Naive thymus-derived CD4-positive, alpha-beta T cell (primary cell): Measurements from ENCODE around the gene CALM1. TPM values are rescaled to one million over a fixed set of nuclear protein-coding genes. Genes with fewer than 3 reads are reported as not detected.
A peak's percentile ranks its signal among the peaks of the same experiment; 100 is the strongest.

ENCODE experiments used
- ATAC-seq: fragments of 150-1000 bp; cut with Tn5 transposase; 2 replicates; pipeline ENCODE4 v1.10.0; 2021; ENCODE audit warnings: mild to moderate bottlenecking, moderate library complexity
- CTCF ChIA-PET: fragments of 350-600 bp; sonication (Branson Sonifier 250); formaldehyde crosslinking; loops from one replicate; lab custom pipeline; 2021; ENCODE audit warnings: antibody characterized with exemption; lab: Charles Lee
- POLR2A ChIA-PET: fragments of 350-600 bp; sonication (Branson Sonifier 250); formaldehyde crosslinking; loops from one replicate; lab custom pipeline; 2021; ENCODE audit warnings: antibody characterized with exemption, inconsistent platforms; lab: Charles Lee
- DNase-seq, 9 donors: peaks; one replicate each; pipeline versions ENCODE4 v3.0.0 to v3.0.0-alpha.2; 2020 to 2022; ENCODE audit warnings: mixed read lengths in 1 of 9
- H3K27ac ChIP-seq: one replicate; pipeline ENCODE4 v1.7.0; 2013; ENCODE audit warnings: mild to moderate bottlenecking, low read depth, low read length, moderate library complexity
- H3K27me3 ChIP-seq, 2 donors: one replicate each; pipeline ENCODE4 v1.7.0; 2013; ENCODE audit warnings: low read length in 2 of 2, mild to moderate bottlenecking in 2 of 2, moderate library complexity in 2 of 2; ENCODE audit not compliant: control insufficient read depth in 2 of 2, insufficient read depth in 2 of 2
- H3K36me3 ChIP-seq, 3 experiments: 1 replicate in 2 of 3; 2 replicates in 1 of 3; pipeline ENCODE4 v1.7.0; 2013; ENCODE audit warnings: low read length in 3 of 3, mild to moderate bottlenecking in 3 of 3, moderate library complexity in 1 of 3; ENCODE audit not compliant: insufficient read depth in 3 of 3, control insufficient read depth in 2 of 3
- H3K4me1 ChIP-seq, 2 donors: one replicate each; pipeline ENCODE4 v1.7.0; 2013; ENCODE audit warnings: low read length in 2 of 2, mild to moderate bottlenecking in 2 of 2, moderate library complexity in 1 of 2; ENCODE audit not compliant: control insufficient read depth in 2 of 2, insufficient read depth in 2 of 2
- H3K4me3 ChIP-seq: 2 replicates; pipeline ENCODE4 v1.7.0; 2013; ENCODE audit warnings: mild to moderate bottlenecking, low read length
- H3K9me3 ChIP-seq, 3 experiments: 1 replicate in 2 of 3; 2 replicates in 1 of 3; pipeline ENCODE4 v1.7.0; 2013; ENCODE audit warnings: low read length in 3 of 3; ENCODE audit not compliant: control insufficient read depth in 2 of 3
- H3K27ac Mint-ChIP-seq, 9 donors: one replicate each; pipeline ENCODE4 v1.8.0; 2020 to 2022; ENCODE audit warnings: mixed read lengths in 9 of 9, mild to moderate bottlenecking in 8 of 9, moderate library complexity in 5 of 9, inconsistent platforms in 2 of 9
- H3K27me3 Mint-ChIP-seq, 5 donors: one replicate each; pipeline ENCODE4 v1.8.0; 2021 to 2022; ENCODE audit warnings: mixed read lengths in 5 of 5, mild to moderate bottlenecking in 1 of 5
- H3K36me3 Mint-ChIP-seq, 5 donors: one replicate each; pipeline ENCODE4 v1.8.0; 2020 to 2022; ENCODE audit warnings: mixed read lengths in 5 of 5, mild to moderate bottlenecking in 3 of 5, inconsistent platforms in 1 of 5
- H3K4me1 Mint-ChIP-seq, 7 donors: one replicate each; pipeline ENCODE4 v1.8.0; 2020 to 2022; ENCODE audit warnings: mixed read lengths in 7 of 7, mild to moderate bottlenecking in 3 of 7, inconsistent platforms in 1 of 7
- H3K4me3 Mint-ChIP-seq, 10 donors: one replicate each; pipeline ENCODE4 v1.8.0; 2020 to 2022; ENCODE audit warnings: mild to moderate bottlenecking in 10 of 10, mixed read lengths in 10 of 10, moderate library complexity in 6 of 10, inconsistent platforms in 2 of 10
- H3K9me3 Mint-ChIP-seq, 11 donors: one replicate each; pipeline ENCODE4 v1.8.0; 2020 to 2022; ENCODE audit warnings: mixed read lengths in 11 of 11, mild to moderate bottlenecking in 4 of 11, inconsistent platforms in 1 of 11, moderate library complexity in 1 of 11
- intact Hi-C, 2 donors: fragments of 100-400 bp; cut with micrococcal nuclease; formaldehyde crosslinking; loops; one replicate each; pipeline ENCODE4 v1.15.1; 2023
- polyA plus RNA-seq, 2 donors: library from polyadenylated mRNA; unstranded; fragments of 300-500 nt; fragmentation: Illumina TruSeq; gene quantifications; one replicate each; pipeline ENCODE4 v1.2.3, GENCODE V29; 2021
- total RNA-seq, 6 experiments: library from RNA in 5 of 6; stranded (reverse) in 5 of 6; gene quantifications; 1 replicate in 5 of 6; 2 replicates in 1 of 6; pipeline ENCODE4 v1.2.3 and lab custom pipeline; 2021 to 2026

CALM1 gene
- total and polyA plus RNA-seq, 7 experiments from 2014 or later = 611 to 2,295 (median 699) TPM

DNA sequence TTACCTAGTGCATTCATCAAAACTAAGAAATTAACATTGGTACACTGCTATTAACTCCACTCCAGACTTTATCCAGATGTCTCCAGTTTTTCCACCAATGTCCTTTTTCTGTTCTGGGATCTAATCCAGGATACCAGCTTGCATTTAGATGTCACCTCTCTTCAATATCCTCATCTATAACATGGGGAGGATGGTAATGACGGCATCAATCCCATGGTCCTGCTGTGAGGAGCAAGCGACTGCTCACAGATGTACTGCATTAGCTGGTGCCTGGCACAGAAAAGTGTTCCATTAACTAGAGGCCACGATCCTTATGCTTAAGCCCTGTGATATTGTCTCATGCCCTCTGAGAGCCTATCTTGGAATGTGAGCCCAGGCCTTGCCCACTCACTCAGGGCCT, 53.8 kb downstream of the CALM1 start:
- H3K4me1 ChIP-seq = no peaks in the 10 kb centered on the region
- H3K9me3 ChIP-seq = no peaks in the 10 kb centered on the region
- DNase-seq = no peak
- H3K9me3 Mint-ChIP-seq = peaks cover 0 to 7% (median 0%) of the 10 kb centered on the region in 11 donors
- no peak overlapping the region for H3K27ac ChIP-seq
- no peak overlapping the region for H3K4me3 Mint-ChIP-seq
- ChIA-PET CTCF (no interaction called here), POLR2A (no interaction called here)
- no peaks in the 10 kb centered on the region for H3K36me3 ChIP-seq
- intact Hi-C loops = no loop called here
- H3K27ac Mint-ChIP-seq = no peak overlapping the region
- H3K27me3 ChIP-seq = no peaks in the 10 kb centered on the region
- no peak for ATAC-seq
- no peak overlapping the region for H3K4me3 ChIP-seq
- peaks cover 0 to 8% (median 4%) of the 10 kb centered on the region in 5 donors for H3K27me3 Mint-ChIP-seq
- H3K4me1 Mint-ChIP-seq = peaks cover 0 to 13% (median 0%) of the 10 kb centered on the region in 7 donors
- H3K36me3 Mint-ChIP-seq = peaks cover 0 to 3% (median 0%) of the 10 kb centered on the region in 5 donors

DNA sequence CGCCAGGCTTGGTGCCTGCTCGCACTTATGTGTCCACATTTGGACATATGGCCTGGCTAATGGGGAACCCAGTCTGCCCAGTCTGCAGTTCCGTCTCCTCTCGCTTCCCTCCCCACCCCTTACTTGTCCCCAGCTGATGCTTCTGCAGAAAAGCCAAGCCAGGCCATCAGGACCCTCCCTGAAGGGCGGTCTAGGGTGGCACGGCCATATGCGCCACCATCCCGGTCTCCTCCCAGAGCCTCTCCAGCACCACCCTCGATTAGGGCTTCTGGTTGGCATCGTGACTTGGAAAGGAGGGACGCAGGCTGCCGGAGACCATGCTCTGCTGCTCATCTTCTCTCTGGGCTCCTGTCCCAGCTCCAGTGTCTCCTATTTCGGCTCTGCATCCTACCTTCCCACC, 54.6 kb downstream of the CALM1 start:
- intact Hi-C loops = no loop called here
- Histone ChIP-seq H3K27ac (no peak overlapping the region), H3K4me3 (no peak overlapping the region), H3K4me1 (no peaks in the 10 kb centered on the region), H3K27me3 (no peaks in the 10 kb centered on the region), H3K36me3 (no peaks in the 10 kb centered on the region), H3K9me3 (no peaks in the 10 kb centered on the region)
- CTCF ChIA-PET = no interaction called here
- ATAC-seq = no peak
- Mint-ChIP-seq H3K36me3 (peaks cover 0 to 3% (median 0%) of the 10 kb centered on the region in 5 donors), H3K27ac (no peak overlapping the region), H3K9me3 (peaks cover 0 to 7% (median 0%) of the 10 kb centered on the region in 11 donors), H3K4me1 (peaks cover 0 to 13% (median 0%) of the 10 kb centered on the region in 7 donors), H3K4me3 (no peak overlapping the region), H3K27me3 (peaks cover 0 to 8% (median 3%) of the 10 kb centered on the region in 5 donors)
- POLR2A ChIA-PET = no interaction called here
- DNase-seq = peak in 1 of 9 donors; percentile 10

DNA sequence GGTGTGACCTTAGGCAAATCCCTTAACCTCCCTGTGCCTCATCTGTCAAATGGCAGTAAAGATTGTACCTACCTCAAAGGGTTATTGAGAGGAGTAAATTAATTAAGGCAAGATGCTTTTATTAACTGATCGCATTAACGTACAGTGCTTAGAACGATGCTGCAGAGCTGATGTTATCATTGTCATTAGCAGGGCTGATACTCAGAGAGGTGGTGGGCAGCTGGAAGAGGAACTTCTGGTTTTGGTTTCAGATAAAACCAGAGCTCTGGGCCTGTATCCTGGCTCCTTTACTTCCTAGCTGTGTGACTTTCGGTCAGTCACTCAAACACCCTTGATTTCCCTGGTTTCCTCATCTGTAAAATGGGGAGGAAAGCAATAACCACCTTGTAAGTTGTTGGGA, 55.1 kb downstream of the CALM1 start:
- Histone ChIP-seq H3K27ac (no peak overlapping the region), H3K4me3 (no peak overlapping the region), H3K9me3 (no peaks in the 10 kb centered on the region), H3K36me3 (no peaks in the 10 kb centered on the region), H3K27me3 (no peaks in the 10 kb centered on the region), H3K4me1 (no peaks in the 10 kb centered on the region)
- peaks cover 0 to 13% (median 0%) of the 10 kb centered on the region in 7 donors for H3K4me1 Mint-ChIP-seq
- intact Hi-C loops = no loop called here
- H3K9me3 Mint-ChIP-seq = peaks cover 0 to 7% (median 0%) of the 10 kb centered on the region in 11 donors
- DNase-seq = peak in 1 of 9 donors; percentile 3
- ATAC-seq = no peak
- peaks cover 0 to 3% (median 0%) of the 10 kb centered on the region in 5 donors for H3K36me3 Mint-ChIP-seq
- POLR2A ChIA-PET = no interaction called here
- peaks cover 0 to 8% (median 2%) of the 10 kb centered on the region in 5 donors for H3K27me3 Mint-ChIP-seq
- CTCF ChIA-PET = no interaction called here
- no peak overlapping the region for H3K27ac Mint-ChIP-seq
- H3K4me3 Mint-ChIP-seq = no peak overlapping the region

DNA sequence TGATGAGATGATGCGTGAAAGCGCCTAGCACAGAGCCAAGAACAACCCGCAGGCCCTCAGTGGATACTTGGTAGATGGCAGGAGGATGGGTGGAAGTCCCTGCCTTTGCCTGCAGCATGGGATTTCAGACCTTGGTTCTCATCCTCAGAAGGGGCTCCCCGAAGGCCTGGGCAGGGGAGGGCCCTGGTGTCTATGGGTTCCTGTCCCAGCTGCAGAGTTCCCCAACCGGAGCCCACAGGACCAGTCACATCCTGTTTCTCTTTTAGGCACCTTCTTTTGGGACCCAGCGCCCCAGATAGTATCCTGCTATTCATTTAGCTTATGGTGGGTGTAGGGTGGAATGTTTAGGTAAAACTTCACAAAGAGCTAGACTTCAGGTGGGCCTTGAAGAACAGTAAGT, 55.5 kb downstream of the CALM1 start:
- Mint-ChIP-seq H3K36me3 (peaks cover 0 to 2% (median 0%) of the 10 kb centered on the region in 5 donors), H3K27ac (no peak overlapping the region), H3K4me1 (peaks cover 0 to 13% (median 0%) of the 10 kb centered on the region in 7 donors), H3K9me3 (peaks cover 0 to 6% (median 0%) of the 10 kb centered on the region in 11 donors), H3K4me3 (no peak overlapping the region), H3K27me3 (peaks cover 0 to 8% (median 2%) of the 10 kb centered on the region in 5 donors)
- Histone ChIP-seq H3K27ac (no peak overlapping the region), H3K4me3 (no peak overlapping the region), H3K27me3 (no peaks in the 10 kb centered on the region), H3K9me3 (no peaks in the 10 kb centered on the region), H3K4me1 (no peaks in the 10 kb centered on the region), H3K36me3 (no peaks in the 10 kb centered on the region)
- ATAC-seq (no peak), DNase-seq (no peak)
- CTCF ChIA-PET = no interaction called here
- POLR2A ChIA-PET = no interaction called here
- intact Hi-C loops = no loop called here

DNA sequence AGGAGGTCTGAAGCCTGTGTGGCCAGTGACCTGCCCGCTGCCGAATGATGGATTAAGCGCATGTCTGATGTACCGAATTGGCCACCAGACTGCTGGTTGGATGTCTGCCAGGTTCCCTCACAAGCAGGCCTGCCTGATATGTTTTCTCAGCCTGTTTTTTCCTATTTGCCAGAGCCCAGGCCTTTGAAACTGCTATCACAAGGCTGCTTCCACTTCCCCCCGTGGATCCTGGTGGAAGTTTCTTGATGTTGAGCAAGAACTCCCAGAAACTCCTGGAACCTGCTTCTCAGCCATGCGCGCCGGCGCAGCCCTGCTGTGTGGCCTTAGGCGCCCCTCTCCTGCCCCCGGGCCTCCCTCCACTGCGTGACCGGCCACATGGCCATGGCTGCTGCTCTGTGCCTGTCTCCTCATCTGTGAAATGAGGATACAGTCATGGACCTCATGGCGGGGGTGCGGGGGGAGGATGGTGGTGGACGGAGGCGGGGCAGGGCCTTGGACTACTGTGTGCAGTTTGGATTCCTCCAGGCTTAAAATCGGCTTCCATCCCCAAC, 56.6 kb downstream of the CALM1 start:
- Mint-ChIP-seq H3K27ac (no peak overlapping the region), H3K27me3 (peaks cover 0 to 5% (median 0%) of the 10 kb centered on the region in 5 donors), H3K4me3 (no peak overlapping the region), H3K4me1 (peaks cover 0 to 13% (median 0%) of the 10 kb centered on the region in 7 donors), H3K9me3 (no peaks in the 10 kb centered on the region), H3K36me3 (no peaks in the 10 kb centered on the region)
- no peak for ATAC-seq
- DNase-seq = no peak
- Histone ChIP-seq H3K9me3 (no peaks in the 10 kb centered on the region), H3K4me3 (no peak overlapping the region), H3K4me1 (no peaks in the 10 kb centered on the region), H3K27ac (no peak overlapping the region), H3K27me3 (no peaks in the 10 kb centered on the region), H3K36me3 (no peaks in the 10 kb centered on the region)
- CTCF ChIA-PET = no interaction called here
- intact Hi-C loops = no loop called here
- POLR2A ChIA-PET = no interaction called here

DNA sequence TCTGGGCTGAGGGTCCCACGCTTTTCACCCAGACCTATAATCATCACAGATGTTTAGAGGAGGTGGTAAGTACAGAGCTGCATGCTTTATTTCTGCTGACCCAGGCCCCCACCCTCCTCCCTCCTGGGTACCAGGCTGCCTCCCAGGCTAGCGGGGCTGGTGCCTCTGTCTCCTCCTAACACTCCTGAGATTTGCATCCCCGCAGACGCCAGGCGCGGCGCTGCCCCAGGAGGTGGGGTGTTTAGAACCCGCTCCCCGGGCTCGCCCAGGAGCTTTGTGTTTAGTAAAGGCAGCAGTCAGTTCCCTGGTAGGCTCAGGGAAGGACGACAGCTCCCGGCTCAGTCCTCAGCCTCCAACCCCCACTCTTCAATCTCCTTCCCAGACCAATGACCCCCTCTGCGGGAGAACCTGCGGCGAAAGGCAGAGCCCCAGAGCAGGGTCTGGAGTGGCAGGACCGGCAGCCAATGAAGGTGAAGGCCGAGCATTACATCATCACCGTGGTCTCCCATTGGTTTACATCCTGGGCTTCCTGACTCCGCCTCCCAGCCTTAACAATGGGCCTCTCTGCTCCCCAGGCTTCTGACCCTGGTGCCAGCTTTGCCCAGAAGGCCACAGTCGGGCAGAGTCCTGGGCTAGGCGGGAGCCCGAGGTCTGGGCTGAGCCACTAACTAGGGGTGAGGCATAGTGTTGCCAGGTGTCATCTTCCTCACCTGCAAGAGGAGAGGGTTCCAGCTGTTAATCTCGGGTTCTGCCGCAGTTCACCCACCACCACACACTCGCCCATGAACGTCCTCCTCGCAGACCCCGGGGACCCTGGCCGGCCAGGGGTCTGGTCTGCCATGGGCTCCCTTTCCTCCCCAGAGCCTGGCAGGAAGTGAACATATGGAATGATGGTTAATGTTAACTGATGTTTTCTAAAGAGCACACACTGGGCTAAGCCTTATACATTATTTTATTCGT, 57.5 kb downstream of the CALM1 start:
- no peaks in the 10 kb centered on the region for H3K9me3 Mint-ChIP-seq
- intact Hi-C loops = no loop called here
- no peaks in the 10 kb centered on the region for H3K36me3 ChIP-seq
- DNase-seq = no peak
- peaks cover 0 to 13% (median 0%) of the 10 kb centered on the region in 7 donors for H3K4me1 Mint-ChIP-seq
- H3K27ac Mint-ChIP-seq = no peak overlapping the region
- no peaks in the 10 kb centered on the region for H3K27me3 ChIP-seq
- no peak overlapping the region for H3K4me3 Mint-ChIP-seq
- H3K27ac ChIP-seq = no peak overlapping the region
- H3K36me3 Mint-ChIP-seq = no peaks in the 10 kb centered on the region
- ChIA-PET POLR2A (no interaction called here), CTCF (no interaction called here)
- H3K4me3 ChIP-seq = no peak overlapping the region
- no peak for ATAC-seq
- H3K27me3 Mint-ChIP-seq = peaks cover 0 to 5% (median 0%) of the 10 kb centered on the region in 5 donors
- no peaks in the 10 kb centered on the region for H3K4me1 ChIP-seq
- H3K9me3 ChIP-seq = no peaks in the 10 kb centered on the region
